Activated naive CD4-positive, alpha-beta T cell treated with anti-CD3 and anti-CD28 coated beads, Interleukin-2, amount 50 U/mL, for 72 hours (primary cell): ENCODE measurements around the gene CCSER1. TPM values are rescaled to one million over a fixed set of nuclear protein-coding genes. Genes with fewer than 3 reads are reported as not detected.

Source experiments
- ATAC-seq, 2 donors: fragments of 150-1000 bp; cut with Tn5 transposase; 2 replicates each; pipeline ENCODE4 v1.10.0; 2021; ENCODE audit warnings: mild to moderate bottlenecking in 2 of 2, moderate library complexity in 2 of 2
- DNase-seq, 2 donors: peaks; one replicate each; pipeline ENCODE4 v3.0.0; 2021 to 2022; ENCODE audit warnings: low spot score in 2 of 2
- H3K27ac Mint-ChIP-seq, 2 donors: one replicate each; pipeline ENCODE4 v1.8.0; 2022; ENCODE audit warnings: mild to moderate bottlenecking in 2 of 2, mixed read lengths in 2 of 2
- H3K36me3 Mint-ChIP-seq, 2 donors: one replicate each; pipeline ENCODE4 v1.8.0; 2022; ENCODE audit warnings: mixed read lengths in 2 of 2
- H3K9me3 Mint-ChIP-seq, 2 donors: one replicate each; pipeline ENCODE4 v1.8.0; 2022; ENCODE audit warnings: mixed read lengths in 2 of 2
- total RNA-seq, 2 donors: library from RNA; stranded (reverse); gene quantifications; one replicate each; pipeline ENCODE4 v1.2.3, GENCODE V29; 2022

Gene CCSER1
- total RNA-seq, 2 donors from 2014 or later: 0.23 TPM; not detected in 1

GRCh38 chr4:91630764-91631163 lies 1503.6 kb downstream of the CCSER1 start:
- Mint-ChIP-seq H3K36me3 (peaks cover 0 to 7% of the 10 kb centered on the region in 2 donors), H3K9me3 (peaks cover 31 to 42% of the 10 kb centered on the region in 2 donors)
- no peak for DNase-seq

GRCh38 chr4:91631335-91631734 lies 1504.1 kb downstream of the CCSER1 start:
- peaks cover 0 to 7% of the 10 kb centered on the region in 2 donors for H3K36me3 Mint-ChIP-seq
- ATAC-seq: no peak
- DNase-seq: no peak
- H3K27ac Mint-ChIP-seq: no peak overlapping the region
- H3K9me3 Mint-ChIP-seq: peaks cover 34 to 45% of the 10 kb centered on the region in 2 donors

More at GRCh38 chr4:91630764-91631163, 1503.6 kb downstream of the CCSER1 start:
- no peak for ATAC-seq
- no peak overlapping the region for H3K27ac Mint-ChIP-seq

GRCh38 chr4:91636083-91636482 lies 1508.9 kb downstream of the CCSER1 start:
- Mint-ChIP-seq H3K36me3 (no peaks in the 10 kb centered on the region), H3K27ac (no peak overlapping the region), H3K9me3 (peaks cover 18 to 29% of the 10 kb centered on the region in 2 donors)
- ATAC-seq (no peak), DNase-seq (no peak)

Other genes with a start within 250 kb of the CCSER1 start
- under 1 TPM; 0.04 to 0.11 TPM for gene MMRN1, start 232.5 kb upstream of the CCSER1 start, total RNA-seq